ENCODE results near the gene PDLIM7.
"Not testable (repeated sequence)": the region's sequence is repeated elsewhere in the genome, so short reads cannot be mapped to it uniquely, and the experiment has no call there.

Gene PDLIM7

GRCh38 chr5:177497292-177498012, at the start of gene PDLIM7:
TSS of gene PDLIM7 (minus strand) at chr5:177497604. CDS start at chr5:177496512, 1,092 bp downstream.
- peak; percentile 90 for ATAC-seq
- Mint-ChIP-seq H3K36me3 (peaks cover 10% of the 10 kb centered on the region), H3K27me3 (peaks cover 12% of the 10 kb centered on the region), H3K4me3 (peak within 1 kb of the TSS; percentile 75), H3K9me3 (no peaks in the 10 kb centered on the region), H3K27ac (peak within 1 kb of the TSS; percentile 69), H3K4me1 (peaks cover 86% of the 10 kb centered on the region)

GRCh38 chr5:177546258-177546741, 48.9 kb upstream of the PDLIM7 start:
- ATAC-seq: no peak
- no peaks in the 10 kb centered on the region for H3K27me3 Mint-ChIP-seq
- H3K36me3 Mint-ChIP-seq: peaks cover 8% of the 10 kb centered on the region
- H3K4me3 Mint-ChIP-seq: no peak overlapping the region
- no peaks in the 10 kb centered on the region for H3K9me3 Mint-ChIP-seq
- H3K27ac Mint-ChIP-seq: no peak overlapping the region
- peaks cover 39% of the 10 kb centered on the region for H3K4me1 Mint-ChIP-seq

- Mint-ChIP-seq H3K9me3 (no peaks in the 10 kb centered on the region), H3K4me3 (no peak overlapping the region), H3K27ac (no peak overlapping the region), H3K27me3 (no peaks in the 10 kb centered on the region), H3K36me3 (peaks cover 8% of the 10 kb centered on the region), H3K4me1 (peaks cover 34% of the 10 kb centered on the region)
- no peak for ATAC-seq
Measured at GRCh38 chr5:177545487-177546257, 48.3 kb upstream of the PDLIM7 start.

GRCh38 chr5:177542816-177543465, 45.5 kb upstream of the PDLIM7 start:
- Mint-ChIP-seq H3K9me3 (no peaks in the 10 kb centered on the region), H3K36me3 (peaks cover 12% of the 10 kb centered on the region), H3K4me3 (no peak overlapping the region), H3K27me3 (no peaks in the 10 kb centered on the region), H3K4me1 (peaks cover 18% of the 10 kb centered on the region), H3K27ac (no peak overlapping the region)
- ATAC-seq: no peak

- peaks cover 26% of the 10 kb centered on the region for H3K36me3 Mint-ChIP-seq
- H3K4me1 Mint-ChIP-seq: peaks cover 13% of the 10 kb centered on the region
- H3K27ac Mint-ChIP-seq: no peak overlapping the region
Measured at GRCh38 chr5:177540438-177540837, 43.0 kb upstream of the PDLIM7 start.

GRCh38 chr5:177539411-177539810, 42.0 kb upstream of the PDLIM7 start:
- no peak overlapping the region for H3K27ac Mint-ChIP-seq
- peaks cover 26% of the 10 kb centered on the region for H3K36me3 Mint-ChIP-seq

More at GRCh38 chr5:177540438-177540837, 43.0 kb upstream of the PDLIM7 start:
- ATAC-seq: no peak
- H3K27me3 Mint-ChIP-seq: no peaks in the 10 kb centered on the region
- H3K4me3 Mint-ChIP-seq: no peak overlapping the region
- H3K9me3 Mint-ChIP-seq: no peaks in the 10 kb centered on the region

GRCh38 chr5:177538876-177539275, 41.5 kb upstream of the PDLIM7 start:
- H3K4me1 Mint-ChIP-seq: peaks cover 13% of the 10 kb centered on the region
- H3K4me3 Mint-ChIP-seq: no peak overlapping the region
- ATAC-seq: no peak
- no peaks in the 10 kb centered on the region for H3K27me3 Mint-ChIP-seq
- no peak overlapping the region for H3K27ac Mint-ChIP-seq
- H3K9me3 Mint-ChIP-seq: no peaks in the 10 kb centered on the region
- peaks cover 26% of the 10 kb centered on the region for H3K36me3 Mint-ChIP-seq

More at GRCh38 chr5:177539411-177539810, 42.0 kb upstream of the PDLIM7 start:
- ATAC-seq: no peak
- Mint-ChIP-seq H3K4me3 (no peak overlapping the region), H3K4me1 (peaks cover 13% of the 10 kb centered on the region), H3K27me3 (no peaks in the 10 kb centered on the region), H3K9me3 (no peaks in the 10 kb centered on the region)

GRCh38 chr5:177537389-177538361, 40.3 kb upstream of the PDLIM7 start:
- Mint-ChIP-seq H3K36me3 (peaks cover 28% of the 10 kb centered on the region), H3K4me3 (no peak overlapping the region), H3K4me1 (peaks cover 10% of the 10 kb centered on the region), H3K9me3 (no peaks in the 10 kb centered on the region), H3K27me3 (no peaks in the 10 kb centered on the region), H3K27ac (no peak overlapping the region)
- no peak for ATAC-seq

- Mint-ChIP-seq H3K27me3 (no peaks in the 10 kb centered on the region), H3K4me3 (no peak overlapping the region), H3K36me3 (peaks cover 32% of the 10 kb centered on the region), H3K9me3 (no peaks in the 10 kb centered on the region), H3K27ac (no peak overlapping the region), H3K4me1 (peaks cover 5% of the 10 kb centered on the region)
- ATAC-seq: no peak
Measured at GRCh38 chr5:177536386-177536785, 39.0 kb upstream of the PDLIM7 start.

GRCh38 chr5:177535125-177535524, 37.7 kb upstream of the PDLIM7 start:
- no peak overlapping the region for H3K27ac Mint-ChIP-seq
- ATAC-seq: no peak
- H3K4me3 Mint-ChIP-seq: no peak overlapping the region
- peaks cover 40% of the 10 kb centered on the region for H3K36me3 Mint-ChIP-seq
- H3K27me3 Mint-ChIP-seq: no peaks in the 10 kb centered on the region
- no peaks in the 10 kb centered on the region for H3K9me3 Mint-ChIP-seq
- H3K4me1 Mint-ChIP-seq: peaks cover 5% of the 10 kb centered on the region

- H3K27me3 Mint-ChIP-seq, ATAC-seq, H3K9me3 Mint-ChIP-seq, H3K4me3 Mint-ChIP-seq, H3K27ac Mint-ChIP-seq, H3K4me1 Mint-ChIP-seq: not testable (repeated sequence)
- H3K36me3 Mint-ChIP-seq: peaks cover 41% of the 10 kb centered on the region
Measured at GRCh38 chr5:177534433-177534832, 37.0 kb upstream of the PDLIM7 start.

GRCh38 chr5:177531209-177531940, 34.0 kb upstream of the PDLIM7 start:
- H3K4me3 Mint-ChIP-seq: no peak overlapping the region
- H3K4me1 Mint-ChIP-seq: no peaks in the 10 kb centered on the region
- no peaks in the 10 kb centered on the region for H3K9me3 Mint-ChIP-seq
- no peak for ATAC-seq
- no peaks in the 10 kb centered on the region for H3K27me3 Mint-ChIP-seq
- no peak overlapping the region for H3K27ac Mint-ChIP-seq
- H3K36me3 Mint-ChIP-seq: peaks cover 26% of the 10 kb centered on the region

- no peaks in the 10 kb centered on the region for H3K27me3 Mint-ChIP-seq
- H3K27ac Mint-ChIP-seq: peak overlapping the region; percentile 10
- no peak overlapping the region for H3K4me3 Mint-ChIP-seq
- peaks cover 23% of the 10 kb centered on the region for H3K36me3 Mint-ChIP-seq
- H3K4me1 Mint-ChIP-seq: no peaks in the 10 kb centered on the region
- no peak for ATAC-seq
- H3K9me3 Mint-ChIP-seq: no peaks in the 10 kb centered on the region
Measured at GRCh38 chr5:177530638-177531037, 33.2 kb upstream of the PDLIM7 start.
